Ishikawa (cell line): Measurements from ENCODE around the gene P2RX4.

ENCODE experiments used
- EGR1 ChIP-seq: IDR thresholded peaks from 2 replicates; pipeline ENCODE4 v1.6.1; 2012
- EP300 ChIP-seq: IDR thresholded peaks from 2 replicates; pipeline ENCODE4 v1.6.1; 2012; ENCODE audit warnings: borderline replicate concordance
- TAF1 ChIP-seq: IDR thresholded peaks from 2 replicates; pipeline ENCODE4 v1.6.1; 2012; ENCODE audit warnings: low read depth, mild to moderate bottlenecking
- TF ChIP-seq, protein P1 (sequence below): IDR thresholded peaks from 2 replicates; pipeline ENCODE4 v1.6.1; 2012
- TF ChIP-seq, protein P2 (sequence below): IDR thresholded peaks from 2 replicates; pipeline ENCODE4 v1.6.1; 2012; ENCODE audit warnings: low read depth, mild to moderate bottlenecking

DNA sequence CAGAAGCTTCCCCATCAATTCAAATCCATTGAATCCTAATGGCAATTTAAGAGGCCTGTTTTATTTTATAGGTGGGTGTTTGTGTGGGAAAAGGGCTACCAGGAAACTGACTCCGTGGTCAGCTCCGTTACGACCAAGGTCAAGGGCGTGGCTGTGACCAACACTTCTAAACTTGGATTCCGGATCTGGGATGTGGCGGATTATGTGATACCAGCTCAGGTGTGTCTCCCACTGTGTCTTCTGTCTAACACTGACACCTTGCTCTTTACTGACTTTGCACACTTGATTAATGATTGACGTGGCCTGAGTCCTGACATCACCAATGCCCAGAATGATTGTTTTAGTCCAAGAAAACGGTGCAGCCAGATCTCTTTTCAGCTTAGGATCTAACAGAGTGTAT is 7.1 kb downstream of the P2RX4 start:
- no peak for TF ChIP-seq TAF1
- TF ChIP-seq, protein P1, sequence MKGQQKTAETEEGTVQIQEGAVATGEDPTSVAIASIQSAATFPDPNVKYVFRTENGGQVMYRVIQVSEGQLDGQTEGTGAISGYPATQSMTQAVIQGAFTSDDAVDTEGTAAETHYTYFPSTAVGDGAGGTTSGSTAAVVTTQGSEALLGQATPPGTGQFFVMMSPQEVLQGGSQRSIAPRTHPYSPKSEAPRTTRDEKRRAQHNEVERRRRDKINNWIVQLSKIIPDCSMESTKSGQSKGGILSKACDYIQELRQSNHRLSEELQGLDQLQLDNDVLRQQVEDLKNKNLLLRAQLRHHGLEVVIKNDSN: no peak
- TF ChIP-seq EP300: no peak
- TF ChIP-seq, protein P2, sequence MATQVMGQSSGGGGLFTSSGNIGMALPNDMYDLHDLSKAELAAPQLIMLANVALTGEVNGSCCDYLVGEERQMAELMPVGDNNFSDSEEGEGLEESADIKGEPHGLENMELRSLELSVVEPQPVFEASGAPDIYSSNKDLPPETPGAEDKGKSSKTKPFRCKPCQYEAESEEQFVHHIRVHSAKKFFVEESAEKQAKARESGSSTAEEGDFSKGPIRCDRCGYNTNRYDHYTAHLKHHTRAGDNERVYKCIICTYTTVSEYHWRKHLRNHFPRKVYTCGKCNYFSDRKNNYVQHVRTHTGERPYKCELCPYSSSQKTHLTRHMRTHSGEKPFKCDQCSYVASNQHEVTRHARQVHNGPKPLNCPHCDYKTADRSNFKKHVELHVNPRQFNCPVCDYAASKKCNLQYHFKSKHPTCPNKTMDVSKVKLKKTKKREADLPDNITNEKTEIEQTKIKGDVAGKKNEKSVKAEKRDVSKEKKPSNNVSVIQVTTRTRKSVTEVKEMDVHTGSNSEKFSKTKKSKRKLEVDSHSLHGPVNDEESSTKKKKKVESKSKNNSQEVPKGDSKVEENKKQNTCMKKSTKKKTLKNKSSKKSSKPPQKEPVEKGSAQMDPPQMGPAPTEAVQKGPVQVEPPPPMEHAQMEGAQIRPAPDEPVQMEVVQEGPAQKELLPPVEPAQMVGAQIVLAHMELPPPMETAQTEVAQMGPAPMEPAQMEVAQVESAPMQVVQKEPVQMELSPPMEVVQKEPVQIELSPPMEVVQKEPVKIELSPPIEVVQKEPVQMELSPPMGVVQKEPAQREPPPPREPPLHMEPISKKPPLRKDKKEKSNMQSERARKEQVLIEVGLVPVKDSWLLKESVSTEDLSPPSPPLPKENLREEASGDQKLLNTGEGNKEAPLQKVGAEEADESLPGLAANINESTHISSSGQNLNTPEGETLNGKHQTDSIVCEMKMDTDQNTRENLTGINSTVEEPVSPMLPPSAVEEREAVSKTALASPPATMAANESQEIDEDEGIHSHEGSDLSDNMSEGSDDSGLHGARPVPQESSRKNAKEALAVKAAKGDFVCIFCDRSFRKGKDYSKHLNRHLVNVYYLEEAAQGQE: no peak
- no peak for TF ChIP-seq EGR1
